ENCODE data around the gene EIF3I.

The EIF3I gene

GRCh38 chr1:32239790-32240139, 17.6 kb downstream of the EIF3I start:
- TF ChIP-seq, protein P1, sequence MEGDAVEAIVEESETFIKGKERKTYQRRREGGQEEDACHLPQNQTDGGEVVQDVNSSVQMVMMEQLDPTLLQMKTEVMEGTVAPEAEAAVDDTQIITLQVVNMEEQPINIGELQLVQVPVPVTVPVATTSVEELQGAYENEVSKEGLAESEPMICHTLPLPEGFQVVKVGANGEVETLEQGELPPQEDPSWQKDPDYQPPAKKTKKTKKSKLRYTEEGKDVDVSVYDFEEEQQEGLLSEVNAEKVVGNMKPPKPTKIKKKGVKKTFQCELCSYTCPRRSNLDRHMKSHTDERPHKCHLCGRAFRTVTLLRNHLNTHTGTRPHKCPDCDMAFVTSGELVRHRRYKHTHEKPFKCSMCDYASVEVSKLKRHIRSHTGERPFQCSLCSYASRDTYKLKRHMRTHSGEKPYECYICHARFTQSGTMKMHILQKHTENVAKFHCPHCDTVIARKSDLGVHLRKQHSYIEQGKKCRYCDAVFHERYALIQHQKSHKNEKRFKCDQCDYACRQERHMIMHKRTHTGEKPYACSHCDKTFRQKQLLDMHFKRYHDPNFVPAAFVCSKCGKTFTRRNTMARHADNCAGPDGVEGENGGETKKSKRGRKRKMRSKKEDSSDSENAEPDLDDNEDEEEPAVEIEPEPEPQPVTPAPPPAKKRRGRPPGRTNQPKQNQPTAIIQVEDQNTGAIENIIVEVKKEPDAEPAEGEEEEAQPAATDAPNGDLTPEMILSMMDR (IDR thresholded peaks at IDR 0.05; ENCODE audit: borderline replicate concordance, control extremely low read depth, extremely low read depth, insufficient read depth, missing control alignments) = no peak
- in situ Hi-C loops (cut with MboI; ENCODE audit: low sequenced_read_pairs, unreplicated experiment) = no loop called here
- no peak for DNase-seq (ENCODE audit: low spot score)

DNA sequence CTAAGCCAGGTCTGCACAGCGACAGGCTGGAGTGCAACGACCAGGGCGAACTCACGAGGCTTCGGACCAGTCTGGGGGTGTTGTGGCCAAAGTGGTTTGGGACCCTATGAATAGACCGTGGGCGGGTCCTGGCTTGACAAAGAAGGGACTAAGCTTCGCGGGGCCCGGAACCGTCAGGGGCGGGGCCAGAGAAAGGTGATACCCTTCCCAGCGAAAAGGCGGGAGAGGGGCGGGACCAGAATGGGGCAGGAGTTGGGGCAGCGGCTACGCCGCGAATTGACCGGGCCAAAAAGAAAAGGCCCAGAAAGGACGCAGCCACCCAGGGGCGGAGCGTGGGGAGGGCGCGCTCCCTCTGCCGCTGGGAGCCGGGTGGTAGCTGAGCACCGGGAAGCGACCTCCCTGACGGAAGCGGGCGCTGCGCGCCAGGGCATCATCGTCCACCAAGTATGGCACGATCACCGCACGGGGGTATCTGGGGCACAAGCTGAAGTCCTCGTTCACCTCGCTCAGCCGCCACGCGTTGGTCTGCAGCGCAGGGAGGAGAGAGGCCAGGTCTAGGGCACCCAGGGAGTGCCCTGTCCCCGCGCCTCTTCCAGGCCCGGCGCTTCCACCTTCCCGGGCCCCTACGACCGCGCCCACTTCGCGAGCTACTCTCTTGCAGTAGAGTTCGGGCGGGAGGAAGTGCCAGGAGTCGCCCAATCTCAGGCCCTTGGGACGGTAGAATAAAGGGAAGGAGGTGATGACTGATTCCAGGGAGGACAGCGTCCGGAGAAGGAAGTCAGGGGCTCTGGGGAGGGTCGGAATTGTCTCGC, 18.1 kb downstream of the EIF3I start:
- in situ Hi-C loops (cut with MboI; ENCODE audit: low sequenced_read_pairs, unreplicated experiment) = no loop called here
- TF ChIP-seq, protein P1 (IDR thresholded peaks at IDR 0.05; ENCODE audit: borderline replicate concordance, control extremely low read depth, extremely low read depth, insufficient read depth, missing control alignments) = no peak
- no peak for DNase-seq (ENCODE audit: low spot score)

DNA sequence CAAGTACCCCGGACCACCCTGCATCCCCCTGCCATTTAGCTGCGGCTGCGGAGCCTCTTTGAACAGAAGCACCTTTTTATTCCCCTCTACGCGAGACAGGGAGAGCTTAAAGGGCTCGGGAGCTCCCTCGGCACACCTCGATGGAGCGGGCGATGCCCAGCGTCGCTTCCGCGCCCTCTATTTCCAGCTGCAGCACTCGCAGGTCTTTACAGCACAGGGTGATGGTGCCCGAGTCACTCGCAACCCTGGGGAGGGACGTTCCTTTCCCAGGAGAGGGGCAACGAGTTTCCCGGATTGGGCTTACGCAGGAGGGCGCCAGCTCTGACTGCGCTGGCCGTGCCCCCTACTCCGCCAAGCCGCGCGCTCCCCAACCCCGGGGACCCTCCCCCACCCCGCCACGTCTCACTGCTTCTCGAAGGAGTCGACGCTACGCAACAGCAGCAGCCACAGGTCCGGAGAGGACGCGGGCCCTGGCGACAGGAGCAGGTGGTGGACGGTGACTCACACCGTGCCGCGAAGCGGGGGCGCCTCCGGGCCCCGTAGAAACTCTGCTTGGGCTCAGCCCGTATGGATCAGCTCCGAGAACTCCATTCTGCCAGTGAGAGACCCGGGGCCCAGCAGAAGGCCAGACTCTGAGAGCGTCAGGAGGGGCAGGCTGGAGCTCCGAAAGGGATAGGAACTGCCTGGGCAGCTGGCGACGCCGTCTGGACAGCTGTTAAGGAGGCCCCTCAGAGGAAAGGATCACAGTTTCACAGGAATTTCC, 19.0 kb downstream of the EIF3I start:
- in situ Hi-C loops (cut with MboI; ENCODE audit: low sequenced_read_pairs, unreplicated experiment) = no loop called here
- TF ChIP-seq, protein P1 (IDR thresholded peaks at IDR 0.05; ENCODE audit: borderline replicate concordance, control extremely low read depth, extremely low read depth, insufficient read depth, missing control alignments) = no peak
- DNase-seq (ENCODE audit: low spot score) = peak; percentile 78

- in situ Hi-C loops (cut with MboI; ENCODE audit: low sequenced_read_pairs, unreplicated experiment) = no loop called here
- no peak for DNase-seq (ENCODE audit: low spot score)
- TF ChIP-seq, protein P1 (IDR thresholded peaks at IDR 0.05; ENCODE audit: borderline replicate concordance, control extremely low read depth, extremely low read depth, insufficient read depth, missing control alignments) = no peak
These were observed 20.2 kb downstream of the EIF3I start for GRCh38 chr1:32242341-32242851.

DNA sequence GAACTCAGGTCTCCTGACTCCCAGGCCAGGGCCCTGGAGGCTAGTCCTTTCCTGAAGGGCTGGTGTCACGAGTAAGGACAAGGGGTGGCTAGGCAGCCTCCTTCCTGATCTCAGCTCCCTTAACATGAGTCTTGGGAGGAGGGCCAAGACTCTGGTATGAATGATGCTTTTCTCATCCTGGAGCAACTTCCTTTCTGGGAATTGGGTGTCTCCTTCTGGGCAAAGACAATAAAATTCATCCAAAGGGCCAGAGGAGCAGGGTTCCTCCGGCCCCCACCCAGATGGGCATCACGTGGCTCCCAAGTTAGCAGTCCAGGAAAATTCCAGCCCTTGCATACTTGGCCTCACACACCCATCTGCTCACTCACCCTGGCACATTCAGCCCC, 24.7 kb downstream of the EIF3I start, which contains the start of gene FAM167B:
FAM167B (plus strand) TSS at position 335 of the 386 bp plus-strand sequence. CDS start 200 bp downstream, outside the sequence.
- TF ChIP-seq, protein P1 (IDR thresholded peaks at IDR 0.05; ENCODE audit: borderline replicate concordance, control extremely low read depth, extremely low read depth, insufficient read depth, missing control alignments) = no peak
- no peak for DNase-seq (ENCODE audit: low spot score)

GRCh38 chr1:32247452-32247851, 25.2 kb downstream of the EIF3I start:
- in situ Hi-C loops (cut with MboI; ENCODE audit: low sequenced_read_pairs, unreplicated experiment) = no loop called here
- TF ChIP-seq, protein P1 (IDR thresholded peaks at IDR 0.05; ENCODE audit: borderline replicate concordance, control extremely low read depth, extremely low read depth, insufficient read depth, missing control alignments) = no peak
- no peak for DNase-seq (ENCODE audit: low spot score)

More for the DNA sequence above, 24.7 kb downstream of the EIF3I start, which contains the start of gene FAM167B:
- in situ Hi-C loops (cut with MboI; ENCODE audit: low sequenced_read_pairs, unreplicated experiment) = no loop called here

Data from GM13976 (cell line).